ENCODE results near the gene KLRF2. TPM values are rescaled to one million over a fixed set of nuclear protein-coding genes. Genes with fewer than 3 reads are reported as not detected.

The KLRF2 gene
- total and polyA plus RNA-seq, 4 donors = not detected

DNA sequence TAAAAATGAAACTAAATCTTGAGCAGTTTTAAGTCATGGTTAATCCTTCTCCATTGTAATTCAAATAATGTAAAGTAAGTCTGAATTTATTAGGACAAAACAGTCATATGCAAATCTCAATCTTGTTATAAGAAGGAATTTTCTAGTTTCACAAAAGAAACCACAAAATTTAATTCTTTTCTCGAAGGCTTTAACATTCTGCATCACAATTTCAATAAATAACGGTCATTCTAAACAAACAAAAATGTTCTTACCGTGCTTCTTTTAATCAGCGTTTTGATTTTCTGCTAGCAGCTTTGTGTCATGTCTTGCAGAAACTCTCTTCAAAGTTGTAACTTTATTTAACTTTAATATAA is 12.4 kb upstream of the KLRF2 start:
- H3K36me3 ChIP-seq (ENCODE audit: control insufficient read depth in 4 of 4, insufficient read depth in 3 of 4, low read depth in 1 of 4, low read length in 3 of 4) = no peaks in the 10 kb centered on the region
- H3K9ac ChIP-seq (ENCODE audit: low read depth in 1 of 2, low read length in 2 of 2) = peak overlapping the region; percentile 79 to 97
- peak overlapping the region; percentile 89 for H3K27ac ChIP-seq (ENCODE audit: low read depth in 1 of 2, low read length in 2 of 2)
- H3K4me3 ChIP-seq (ENCODE audit: low read depth in 1 of 3, low read length in 3 of 3) = peak overlapping the region; percentile 60 to 67 (median 63)
- 15% methylated on average over 4 of the region's 4 CpGs for WGBS
- no peak for TF ChIP-seq TAF1 (conservative IDR thresholded peaks at IDR 0.05)
- H3K4me1 ChIP-seq (ENCODE audit: control insufficient read depth in 4 of 4, insufficient read depth in 4 of 4, low read length in 3 of 4) = peaks cover 0 to 3% (median 2%) of the 10 kb centered on the region in 4 donors
- no peaks in the 10 kb centered on the region for H3K27me3 ChIP-seq (ENCODE audit: control insufficient read depth in 4 of 4, insufficient read depth in 4 of 4, low read length in 3 of 4)
- H3K9me3 ChIP-seq (ENCODE audit: control insufficient read depth in 4 of 4, low read length in 3 of 4) = no peaks in the 10 kb centered on the region
- DNase-seq (ENCODE audit: low spot score) = no peak

DNA sequence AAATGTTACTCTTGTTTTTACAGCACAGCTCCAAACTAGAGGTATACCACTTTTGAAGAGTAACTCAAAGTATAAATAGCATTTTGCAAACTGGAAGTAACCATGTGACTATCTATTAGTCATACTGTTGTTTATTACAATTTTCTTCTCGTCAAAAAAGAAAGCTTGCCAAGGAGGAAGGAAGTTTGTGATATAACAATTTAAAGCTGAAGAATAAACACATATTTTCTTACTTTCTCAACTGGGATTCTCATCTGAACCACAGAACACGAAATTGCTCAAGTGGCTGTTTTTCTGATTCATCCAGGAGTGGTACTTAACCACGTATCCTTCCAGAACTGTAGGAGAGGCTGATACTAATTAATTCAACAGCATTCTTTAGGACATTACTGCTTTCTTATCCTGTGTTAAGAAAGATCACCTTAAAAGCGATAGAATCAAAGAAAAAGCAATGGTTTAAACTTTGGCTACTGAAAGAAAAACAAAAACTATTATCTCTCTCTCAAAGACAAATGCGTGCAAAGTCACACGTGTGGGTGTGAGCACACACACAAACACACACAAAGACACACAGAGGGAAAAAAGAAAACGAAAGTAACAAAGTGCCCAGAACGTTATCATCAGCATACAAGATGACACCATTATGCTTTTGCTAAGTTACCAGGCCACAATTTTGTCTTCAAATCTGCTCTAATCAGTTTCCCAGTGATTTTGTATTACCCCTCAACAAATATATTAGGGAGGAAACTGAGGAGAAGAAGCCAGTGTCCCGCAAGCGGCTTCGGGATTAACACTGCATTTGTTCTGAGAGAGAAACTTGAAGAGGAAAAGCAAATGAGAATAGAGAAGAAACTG is 11.8 kb upstream of the KLRF2 start, which contains the start of gene CLEC2B:
Gene CLEC2B (minus strand): TSS at position 48 of the 855 bp plus-strand sequence.
- H3K36me3 ChIP-seq (ENCODE audit: control insufficient read depth in 4 of 4, insufficient read depth in 3 of 4, low read depth in 1 of 4, low read length in 3 of 4) = no peaks in the 10 kb centered on the region
- peaks cover 0 to 3% (median 2%) of the 10 kb centered on the region in 4 donors for H3K4me1 ChIP-seq (ENCODE audit: control insufficient read depth in 4 of 4, insufficient read depth in 4 of 4, low read length in 3 of 4)
- H3K27me3 ChIP-seq (ENCODE audit: control insufficient read depth in 4 of 4, insufficient read depth in 4 of 4, low read length in 3 of 4) = no peaks in the 10 kb centered on the region
- H3K9me3 ChIP-seq (ENCODE audit: control insufficient read depth in 4 of 4, low read length in 3 of 4) = no peaks in the 10 kb centered on the region
- peak within 1 kb of the TSS; percentile 60 to 67 (median 63) for H3K4me3 ChIP-seq (ENCODE audit: low read depth in 1 of 3, low read length in 3 of 3)
- H3K9ac ChIP-seq (ENCODE audit: low read depth in 1 of 2, low read length in 2 of 2) = peak within 1 kb of the TSS; percentile 79 to 97
- no peak for DNase-seq (ENCODE audit: low spot score)
- TF ChIP-seq FOXA2 (IDR thresholded peaks at IDR 0.05) = no peak
- TF ChIP-seq TAF1 (conservative IDR thresholded peaks at IDR 0.05) = peak; percentile 73
- peak; percentile 44 for TF ChIP-seq ATF3 (IDR thresholded peaks at IDR 0.05)
- peak; percentile 47 for TF ChIP-seq YY1 (IDR thresholded peaks at IDR 0.05)
- no peak for TF ChIP-seq EGR1 (IDR thresholded peaks at IDR 0.05; ENCODE audit: low read depth in 2 of 2)
- no peak for TF ChIP-seq HNF4G (IDR thresholded peaks at IDR 0.05)
- TF ChIP-seq HNF4A (conservative IDR thresholded peaks at IDR 0.05) = no peak
- TF ChIP-seq SP1 (IDR thresholded peaks at IDR 0.05) = peak; percentile 21
- TF ChIP-seq, protein P1, sequence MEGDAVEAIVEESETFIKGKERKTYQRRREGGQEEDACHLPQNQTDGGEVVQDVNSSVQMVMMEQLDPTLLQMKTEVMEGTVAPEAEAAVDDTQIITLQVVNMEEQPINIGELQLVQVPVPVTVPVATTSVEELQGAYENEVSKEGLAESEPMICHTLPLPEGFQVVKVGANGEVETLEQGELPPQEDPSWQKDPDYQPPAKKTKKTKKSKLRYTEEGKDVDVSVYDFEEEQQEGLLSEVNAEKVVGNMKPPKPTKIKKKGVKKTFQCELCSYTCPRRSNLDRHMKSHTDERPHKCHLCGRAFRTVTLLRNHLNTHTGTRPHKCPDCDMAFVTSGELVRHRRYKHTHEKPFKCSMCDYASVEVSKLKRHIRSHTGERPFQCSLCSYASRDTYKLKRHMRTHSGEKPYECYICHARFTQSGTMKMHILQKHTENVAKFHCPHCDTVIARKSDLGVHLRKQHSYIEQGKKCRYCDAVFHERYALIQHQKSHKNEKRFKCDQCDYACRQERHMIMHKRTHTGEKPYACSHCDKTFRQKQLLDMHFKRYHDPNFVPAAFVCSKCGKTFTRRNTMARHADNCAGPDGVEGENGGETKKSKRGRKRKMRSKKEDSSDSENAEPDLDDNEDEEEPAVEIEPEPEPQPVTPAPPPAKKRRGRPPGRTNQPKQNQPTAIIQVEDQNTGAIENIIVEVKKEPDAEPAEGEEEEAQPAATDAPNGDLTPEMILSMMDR (IDR thresholded peaks at IDR 0.05; ENCODE audit: low read depth, low read length, missing input control) = no peak
- no peak for TF ChIP-seq RAD21 (IDR thresholded peaks at IDR 0.05)
- peak in 1 of 2 donors; percentile 15 for TF ChIP-seq RXRA (IDR thresholded peaks at IDR 0.05)
- TF ChIP-seq FOXA1 (IDR thresholded peaks at IDR 0.05) = no peak
- no peak for TF ChIP-seq ZBTB33 (IDR thresholded peaks at IDR 0.05)
- TF ChIP-seq REST (IDR thresholded peaks at IDR 0.05) = peak; percentile 11
- TF ChIP-seq NR2F2 (IDR thresholded peaks at IDR 0.05) = no peak
- TF ChIP-seq GABPA (IDR thresholded peaks at IDR 0.05 in 1 of 2, conservative IDR thresholded peaks at IDR 0.05 in 1 of 2) = no peak
- TF ChIP-seq MAX (IDR thresholded peaks at IDR 0.05) = peak; percentile 21
- TF ChIP-seq JUND (IDR thresholded peaks at IDR 0.05) = peak; percentile 60 to 80
- WGBS = 2% methylated on average over 11 of the region's 11 CpGs
- peak within 1 kb of the TSS; percentile 89 for H3K27ac ChIP-seq (ENCODE audit: low read depth in 1 of 2, low read length in 2 of 2)
